ENCODE measurements around the gene TTC28.

TTC28 gene

DNA sequence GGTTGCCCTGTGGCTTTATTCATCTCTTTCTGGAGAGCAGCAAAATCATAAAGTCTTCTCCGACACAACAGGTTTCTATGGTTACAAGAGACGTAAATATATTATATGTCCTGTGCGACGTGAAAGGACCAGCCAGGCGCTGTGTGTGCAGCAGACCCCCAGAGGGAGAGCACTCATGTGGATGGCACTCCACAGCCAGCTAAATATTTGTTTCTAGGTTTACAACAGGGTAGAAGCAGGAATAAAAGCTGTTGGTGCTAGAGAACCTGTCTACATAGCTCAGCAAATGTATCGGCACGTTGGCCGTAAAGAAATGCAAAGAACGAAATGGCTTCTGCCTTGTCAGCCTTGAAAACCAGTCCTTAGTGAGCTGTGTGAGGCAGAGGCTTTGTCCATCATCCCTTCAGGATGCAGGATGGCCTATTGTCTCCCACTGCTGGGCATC is 626.8 kb downstream of the TTC28 start:
- Histone ChIP-seq H3K4me3 (ENCODE audit: low read length) (no peak overlapping the region), H3K4me1 (ENCODE audit: control insufficient read depth, insufficient read depth, low read length) (peaks cover 12% of the 10 kb centered on the region), H3K36me3 (ENCODE audit: control insufficient read depth, insufficient read depth, low read length) (no peaks in the 10 kb centered on the region), H3K27me3 (ENCODE audit: control insufficient read depth, insufficient read depth, low read length) (no peaks in the 10 kb centered on the region), H3K9me3 (ENCODE audit: control insufficient read depth, low read length) (no peaks in the 10 kb centered on the region), H3K9ac (ENCODE audit: low read length) (no peak overlapping the region)

DNA sequence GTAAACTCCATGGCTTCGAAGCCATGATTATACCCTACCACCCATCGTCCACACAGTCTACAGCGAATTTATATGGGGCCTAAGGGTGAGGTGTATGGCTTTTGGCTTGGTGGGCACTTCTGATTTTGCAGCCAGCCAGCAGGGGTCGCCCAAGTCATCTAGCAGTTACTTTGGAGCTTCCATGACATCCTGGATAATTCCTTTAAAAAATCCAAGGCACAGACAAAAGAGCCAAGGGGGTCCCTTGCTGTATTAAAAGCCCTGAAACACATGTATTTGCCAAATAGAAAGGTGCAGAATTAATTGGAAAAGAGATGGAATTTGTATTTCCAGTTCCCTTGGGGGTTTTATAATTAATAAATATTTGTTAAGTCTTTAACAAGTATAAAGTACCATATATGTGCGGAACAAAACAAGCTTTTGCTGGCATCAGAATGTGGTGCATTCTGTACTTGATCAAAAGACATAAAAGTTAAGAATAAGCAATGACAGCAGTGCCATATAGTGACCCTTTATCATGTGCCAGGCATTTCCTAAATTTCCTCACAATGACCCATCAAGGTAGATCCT is 627.8 kb downstream of the TTC28 start:
- no peak overlapping the region for H3K4me3 ChIP-seq (ENCODE audit: low read length)
- H3K9me3 ChIP-seq (ENCODE audit: control insufficient read depth, low read length): no peaks in the 10 kb centered on the region
- no peaks in the 10 kb centered on the region for H3K36me3 ChIP-seq (ENCODE audit: control insufficient read depth, insufficient read depth, low read length)
- H3K27me3 ChIP-seq (ENCODE audit: control insufficient read depth, insufficient read depth, low read length): no peaks in the 10 kb centered on the region
- no peak overlapping the region for H3K9ac ChIP-seq (ENCODE audit: low read length)
- H3K4me1 ChIP-seq (ENCODE audit: control insufficient read depth, insufficient read depth, low read length): peaks cover 13% of the 10 kb centered on the region

DNA sequence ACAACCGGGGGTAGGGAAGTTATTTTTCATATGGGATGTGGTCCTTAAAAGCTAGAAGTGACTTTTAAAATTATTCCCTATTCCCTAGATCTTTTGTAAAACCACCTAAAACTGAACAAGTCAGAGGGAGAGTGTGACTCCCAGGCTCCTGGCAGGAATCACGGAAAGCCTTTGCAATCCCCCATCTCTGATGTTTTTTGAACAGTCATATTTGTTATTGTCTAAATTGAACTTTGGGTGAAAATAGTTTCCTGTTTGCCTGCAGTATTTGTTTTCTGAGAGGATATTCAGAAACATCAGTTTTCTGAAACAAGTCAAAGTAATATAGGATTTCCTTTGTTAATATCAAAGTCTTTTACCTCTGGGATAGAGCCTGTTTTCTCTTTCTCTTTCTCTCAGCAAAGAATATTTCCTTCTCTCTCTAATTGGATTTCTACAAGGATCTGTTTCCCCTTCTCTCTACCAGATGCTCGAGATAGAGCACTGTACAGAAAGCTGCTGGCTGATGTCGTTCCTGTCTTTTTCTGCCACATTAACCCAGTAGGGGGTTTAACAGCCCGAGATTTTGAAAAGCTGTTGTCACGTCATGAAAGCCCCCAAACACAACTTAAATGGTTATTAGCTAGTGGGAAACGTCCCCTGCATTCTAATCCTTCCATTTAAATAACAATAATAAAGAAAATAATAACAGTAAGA is 628.4 kb downstream of the TTC28 start:
- Histone ChIP-seq H3K36me3 (ENCODE audit: control insufficient read depth, insufficient read depth, low read length) (no peaks in the 10 kb centered on the region), H3K9me3 (ENCODE audit: control insufficient read depth, low read length) (no peaks in the 10 kb centered on the region), H3K27me3 (ENCODE audit: control insufficient read depth, insufficient read depth, low read length) (no peaks in the 10 kb centered on the region), H3K4me3 (ENCODE audit: low read length) (no peak overlapping the region), H3K4me1 (ENCODE audit: control insufficient read depth, insufficient read depth, low read length) (peaks cover 13% of the 10 kb centered on the region), H3K9ac (ENCODE audit: low read length) (no peak overlapping the region)

DNA sequence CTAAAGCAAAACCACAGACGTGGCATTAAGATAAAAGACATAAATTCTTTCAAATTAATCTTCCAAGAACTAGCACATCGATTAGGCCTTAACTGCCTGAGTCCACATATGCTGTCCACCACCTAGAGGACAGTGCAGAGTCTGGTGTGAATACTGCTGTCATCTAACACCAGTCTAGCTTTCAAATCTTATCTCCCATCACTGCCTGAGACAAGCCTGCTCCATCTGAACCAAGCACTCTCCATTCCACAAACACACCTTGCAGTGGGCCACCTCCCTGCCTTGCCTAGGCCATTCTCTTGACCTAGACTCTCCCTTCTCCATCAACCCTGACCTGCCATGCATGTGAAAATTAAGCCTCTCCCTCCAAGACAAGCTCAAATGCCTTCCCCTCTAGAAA is 631.1 kb downstream of the TTC28 start:
- H3K4me1 ChIP-seq (ENCODE audit: control insufficient read depth, insufficient read depth, low read length): peaks cover 13% of the 10 kb centered on the region
- no peak overlapping the region for H3K4me3 ChIP-seq (ENCODE audit: low read length)
- no peaks in the 10 kb centered on the region for H3K9me3 ChIP-seq (ENCODE audit: control insufficient read depth, low read length)
- no peaks in the 10 kb centered on the region for H3K27me3 ChIP-seq (ENCODE audit: control insufficient read depth, insufficient read depth, low read length)
- no peak overlapping the region for H3K9ac ChIP-seq (ENCODE audit: low read length)
- H3K36me3 ChIP-seq (ENCODE audit: control insufficient read depth, insufficient read depth, low read length): no peaks in the 10 kb centered on the region

DNA sequence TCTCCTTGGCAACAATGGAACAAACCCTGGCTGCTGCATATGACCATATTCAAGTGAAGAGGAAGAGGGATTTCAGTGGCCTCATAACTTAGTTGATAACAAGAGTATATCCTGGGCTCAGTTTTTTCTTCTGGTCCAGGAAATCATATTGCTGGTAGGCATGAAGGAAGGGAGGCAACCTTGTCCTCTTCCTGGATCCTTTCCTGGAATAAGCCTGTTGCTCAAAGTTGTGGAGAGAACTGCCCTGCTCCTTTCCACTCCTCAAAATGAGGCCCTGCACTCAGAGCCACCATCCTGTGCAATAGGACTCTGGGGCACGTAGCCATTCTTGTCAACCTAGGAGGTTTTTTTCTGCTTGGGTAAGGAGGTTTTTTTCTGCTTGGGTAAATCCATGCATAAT is 631.9 kb downstream of the TTC28 start:
- Histone ChIP-seq H3K9ac (ENCODE audit: low read length) (no peak overlapping the region), H3K27me3 (ENCODE audit: control insufficient read depth, insufficient read depth, low read length) (no peaks in the 10 kb centered on the region), H3K4me1 (ENCODE audit: control insufficient read depth, insufficient read depth, low read length) (peaks cover 13% of the 10 kb centered on the region), H3K4me3 (ENCODE audit: low read length) (no peak overlapping the region), H3K36me3 (ENCODE audit: control insufficient read depth, insufficient read depth, low read length) (no peaks in the 10 kb centered on the region), H3K9me3 (ENCODE audit: control insufficient read depth, low read length) (no peaks in the 10 kb centered on the region)

DNA sequence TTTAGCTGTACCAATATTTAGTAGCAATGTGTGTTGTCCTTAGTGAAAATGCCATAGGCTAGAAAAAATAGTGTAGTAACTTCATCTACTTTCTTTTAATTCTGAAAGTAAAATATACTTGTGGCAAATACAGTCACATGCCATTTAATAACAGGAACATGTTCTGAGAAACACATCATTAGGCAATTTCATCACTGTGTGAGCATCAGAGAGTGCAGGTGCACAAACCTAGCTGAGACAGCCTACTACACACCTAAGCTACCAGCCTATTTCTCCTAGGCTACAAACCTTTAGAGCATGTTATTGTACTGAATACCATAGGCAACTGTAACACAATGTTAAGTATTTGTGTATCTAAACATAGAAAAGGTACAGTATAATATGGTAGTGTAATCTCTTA is 633.5 kb downstream of the TTC28 start:
- no peaks in the 10 kb centered on the region for H3K36me3 ChIP-seq (ENCODE audit: control insufficient read depth, insufficient read depth, low read length)
- H3K9ac ChIP-seq (ENCODE audit: low read length): no peak overlapping the region
- peaks cover 13% of the 10 kb centered on the region for H3K4me1 ChIP-seq (ENCODE audit: control insufficient read depth, insufficient read depth, low read length)
- H3K4me3 ChIP-seq (ENCODE audit: low read length): no peak overlapping the region
- no peaks in the 10 kb centered on the region for H3K27me3 ChIP-seq (ENCODE audit: control insufficient read depth, insufficient read depth, low read length)
- H3K9me3 ChIP-seq (ENCODE audit: control insufficient read depth, low read length): no peaks in the 10 kb centered on the region

DNA sequence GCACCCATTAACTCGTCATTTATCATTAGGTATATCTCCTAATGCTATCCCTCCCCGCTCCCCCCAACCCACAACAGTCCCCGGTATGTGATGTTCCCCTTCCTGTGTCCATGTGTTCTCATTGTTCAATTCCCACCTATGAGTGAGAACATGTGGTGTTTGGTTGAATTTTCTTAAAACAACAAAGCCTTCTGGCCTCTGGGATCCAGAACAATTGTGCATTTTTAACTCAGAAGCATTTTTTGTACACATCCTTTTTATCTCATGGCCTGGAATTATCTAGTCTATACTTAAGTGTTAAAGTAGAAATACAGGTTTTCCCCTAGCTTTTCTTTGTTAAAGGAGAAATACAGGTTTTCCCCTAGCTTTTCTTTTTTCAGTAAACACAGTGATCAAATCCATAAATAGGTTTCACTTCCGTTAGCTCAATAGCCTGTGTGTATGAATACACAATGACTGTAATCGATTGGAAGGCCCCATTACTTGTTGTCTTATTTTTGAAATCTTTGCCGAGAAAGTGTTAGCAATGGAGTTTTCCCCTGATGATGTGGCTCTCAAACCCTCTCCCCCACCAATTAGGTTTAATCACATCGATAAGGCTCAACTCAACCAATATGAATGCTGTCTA is 635.0 kb downstream of the TTC28 start:
- Histone ChIP-seq H3K4me3 (ENCODE audit: low read length) (no peak overlapping the region), H3K36me3 (ENCODE audit: control insufficient read depth, insufficient read depth, low read length) (no peaks in the 10 kb centered on the region), H3K9ac (ENCODE audit: low read length) (no peak overlapping the region), H3K4me1 (ENCODE audit: control insufficient read depth, insufficient read depth, low read length) (peaks cover 13% of the 10 kb centered on the region), H3K27me3 (ENCODE audit: control insufficient read depth, insufficient read depth, low read length) (no peaks in the 10 kb centered on the region), H3K9me3 (ENCODE audit: control insufficient read depth, low read length) (no peaks in the 10 kb centered on the region)

DNA sequence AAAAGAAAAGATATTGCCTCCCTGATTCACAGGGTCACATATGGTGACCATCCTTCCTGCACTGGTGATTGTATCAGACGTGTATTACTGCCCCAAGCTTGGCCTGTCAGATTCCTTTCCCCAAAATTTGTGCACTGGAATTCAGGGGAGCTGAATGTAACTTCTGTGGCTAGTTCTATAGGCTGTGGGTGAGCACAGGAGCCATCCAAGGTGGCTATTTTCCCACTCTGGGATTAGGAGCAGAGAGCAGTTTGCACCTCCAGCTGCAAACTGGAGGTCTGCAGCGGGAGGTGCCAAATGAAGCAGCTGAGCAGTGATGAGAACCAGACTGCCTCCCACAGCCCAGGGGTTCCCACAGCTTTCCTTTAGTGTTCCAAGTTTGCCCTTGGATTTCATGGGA is 636.4 kb downstream of the TTC28 start:
- Histone ChIP-seq H3K9me3 (ENCODE audit: control insufficient read depth, low read length) (no peaks in the 10 kb centered on the region), H3K4me1 (ENCODE audit: control insufficient read depth, insufficient read depth, low read length) (peaks cover 5% of the 10 kb centered on the region), H3K9ac (ENCODE audit: low read length) (no peak overlapping the region), H3K36me3 (ENCODE audit: control insufficient read depth, insufficient read depth, low read length) (no peaks in the 10 kb centered on the region), H3K4me3 (ENCODE audit: low read length) (no peak overlapping the region), H3K27me3 (ENCODE audit: control insufficient read depth, insufficient read depth, low read length) (no peaks in the 10 kb centered on the region)

DNA sequence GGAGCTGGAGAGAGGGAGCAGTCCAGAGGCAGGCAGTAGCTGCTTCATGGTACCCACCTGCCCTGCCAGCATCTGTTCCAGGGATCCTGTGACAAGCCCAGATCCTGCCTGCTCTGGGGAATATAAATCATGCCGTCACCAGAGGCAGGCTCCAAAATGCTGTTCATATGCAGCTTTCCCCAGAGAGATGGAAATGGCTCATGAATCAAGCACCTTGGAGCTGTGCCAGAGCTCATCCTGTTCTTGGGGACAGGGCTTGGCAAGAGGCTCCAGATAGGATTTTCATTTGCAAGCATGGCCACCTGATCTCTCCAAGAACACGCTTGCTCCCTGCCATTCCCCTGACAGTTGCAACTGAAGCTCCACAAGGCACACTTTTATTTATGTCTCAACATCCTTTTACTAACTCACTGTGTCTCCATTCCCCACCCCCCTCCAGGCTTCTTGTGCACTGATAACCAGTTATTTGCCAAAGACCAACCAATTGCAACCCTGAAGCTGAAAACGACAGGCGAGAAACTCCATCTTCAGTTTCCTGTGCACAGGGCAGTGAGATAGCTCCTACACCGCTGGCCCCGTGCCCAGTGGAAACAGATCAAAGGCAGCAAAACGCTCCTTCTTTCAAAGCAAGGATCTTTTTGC is 644.8 kb downstream of the TTC28 start:
- H3K4me3 ChIP-seq (ENCODE audit: low read length): no peak overlapping the region
- H3K27me3 ChIP-seq (ENCODE audit: control insufficient read depth, insufficient read depth, low read length): no peaks in the 10 kb centered on the region
- peaks cover 24% of the 10 kb centered on the region for H3K4me1 ChIP-seq (ENCODE audit: control insufficient read depth, insufficient read depth, low read length)
- H3K9ac ChIP-seq (ENCODE audit: low read length): no peak overlapping the region
- no peaks in the 10 kb centered on the region for H3K36me3 ChIP-seq (ENCODE audit: control insufficient read depth, insufficient read depth, low read length)
- no peaks in the 10 kb centered on the region for H3K9me3 ChIP-seq (ENCODE audit: control insufficient read depth, low read length)

DNA sequence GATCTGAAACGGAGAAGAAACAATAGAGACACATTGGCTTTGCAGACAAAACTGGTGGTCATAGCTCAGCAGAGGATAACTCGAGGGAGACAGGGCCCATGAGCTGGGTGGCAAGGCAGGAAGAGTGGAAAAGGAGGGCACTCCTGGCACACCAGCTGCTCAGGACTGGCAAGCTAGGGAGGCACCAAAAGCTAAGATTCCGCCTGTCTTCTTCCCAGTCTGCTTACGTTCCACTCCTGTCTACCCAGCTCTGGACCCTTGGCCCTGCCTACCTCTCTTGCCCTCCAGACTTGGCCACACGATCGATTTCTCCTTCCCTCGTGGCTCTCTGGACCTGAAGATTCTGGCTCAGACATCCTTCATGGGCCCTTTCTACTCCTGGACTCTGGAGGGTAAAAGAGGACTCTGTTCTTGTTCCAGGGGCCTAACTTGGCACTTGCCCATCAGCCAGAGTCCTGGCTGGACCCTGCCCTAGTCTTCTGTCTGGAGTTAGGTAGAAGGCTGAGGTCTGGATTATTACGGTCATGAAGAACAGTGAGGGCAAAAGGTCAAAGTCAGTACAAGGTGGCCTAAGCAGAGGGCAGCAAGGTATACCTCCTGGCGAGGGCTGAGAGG is 645.4 kb downstream of the TTC28 start:
- Histone ChIP-seq H3K4me1 (ENCODE audit: control insufficient read depth, insufficient read depth, low read length) (peaks cover 30% of the 10 kb centered on the region), H3K9me3 (ENCODE audit: control insufficient read depth, low read length) (no peaks in the 10 kb centered on the region), H3K9ac (ENCODE audit: low read length) (no peak overlapping the region), H3K36me3 (ENCODE audit: control insufficient read depth, insufficient read depth, low read length) (no peaks in the 10 kb centered on the region), H3K27me3 (ENCODE audit: control insufficient read depth, insufficient read depth, low read length) (no peaks in the 10 kb centered on the region), H3K4me3 (ENCODE audit: low read length) (no peak overlapping the region)

DNA sequence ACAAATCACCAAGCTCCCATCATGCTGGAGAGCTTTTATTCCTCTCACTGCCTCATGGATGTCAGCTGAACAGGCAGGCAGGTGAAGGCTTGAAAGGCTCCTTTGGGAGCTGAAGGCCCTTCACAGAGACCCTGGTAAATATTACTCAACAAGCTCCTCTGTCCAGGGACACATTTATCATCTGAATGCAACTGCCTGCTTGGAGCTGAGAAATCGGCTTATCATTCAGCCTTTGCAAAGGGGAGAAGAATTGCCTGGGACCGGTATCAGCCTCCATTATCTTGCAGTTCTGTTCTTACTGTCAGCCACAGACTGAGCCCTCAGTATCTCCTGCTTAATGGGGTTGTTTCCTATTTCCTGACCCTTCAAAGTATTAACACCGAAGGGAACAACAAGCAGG is 646.8 kb downstream of the TTC28 start:
- H3K9ac ChIP-seq (ENCODE audit: low read length): no peak overlapping the region
- H3K4me1 ChIP-seq (ENCODE audit: control insufficient read depth, insufficient read depth, low read length): peaks cover 44% of the 10 kb centered on the region
- H3K36me3 ChIP-seq (ENCODE audit: control insufficient read depth, insufficient read depth, low read length): no peaks in the 10 kb centered on the region
- no peaks in the 10 kb centered on the region for H3K9me3 ChIP-seq (ENCODE audit: control insufficient read depth, low read length)
- no peaks in the 10 kb centered on the region for H3K27me3 ChIP-seq (ENCODE audit: control insufficient read depth, insufficient read depth, low read length)
- no peak overlapping the region for H3K4me3 ChIP-seq (ENCODE audit: low read length)

DNA sequence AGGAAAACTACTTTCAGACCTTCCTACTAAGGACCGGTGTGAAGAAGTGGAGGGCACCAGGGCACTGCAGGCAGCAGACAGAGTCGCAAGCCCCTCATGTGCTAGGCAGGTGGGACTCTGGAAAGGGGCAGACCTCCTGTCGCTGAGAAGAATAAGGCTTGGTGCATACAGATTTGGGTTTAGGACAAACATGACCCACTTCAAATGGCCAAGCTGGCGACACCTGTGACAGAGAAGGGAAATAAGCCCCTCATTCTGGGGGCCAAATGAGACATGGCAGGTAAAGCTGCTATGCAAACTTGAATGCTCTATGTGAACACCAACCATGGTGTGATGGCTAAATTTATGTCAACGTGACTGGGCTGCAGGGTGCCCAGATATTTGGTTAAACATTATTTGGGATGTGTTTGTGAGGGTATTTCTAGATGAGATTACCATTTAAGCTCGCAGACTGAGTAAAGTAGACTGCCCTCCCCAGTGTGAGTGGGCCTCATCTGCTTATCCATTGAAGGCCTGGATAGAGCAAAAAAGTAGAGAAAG is 648.2 kb downstream of the TTC28 start:
- H3K4me1 ChIP-seq (ENCODE audit: control insufficient read depth, insufficient read depth, low read length): peaks cover 54% of the 10 kb centered on the region
- H3K9me3 ChIP-seq (ENCODE audit: control insufficient read depth, low read length): no peaks in the 10 kb centered on the region
- H3K27me3 ChIP-seq (ENCODE audit: control insufficient read depth, insufficient read depth, low read length): no peaks in the 10 kb centered on the region
- H3K4me3 ChIP-seq (ENCODE audit: low read length): no peak overlapping the region
- no peak overlapping the region for H3K9ac ChIP-seq (ENCODE audit: low read length)
- no peaks in the 10 kb centered on the region for H3K36me3 ChIP-seq (ENCODE audit: control insufficient read depth, insufficient read depth, low read length)
